Measurements from ENCODE around the gene CLPTM1L.
"Not testable (repeated sequence)": the region's sequence is repeated elsewhere in the genome, so short reads cannot be mapped to it uniquely, and the experiment has no call there.

Gene CLPTM1L

DNA sequence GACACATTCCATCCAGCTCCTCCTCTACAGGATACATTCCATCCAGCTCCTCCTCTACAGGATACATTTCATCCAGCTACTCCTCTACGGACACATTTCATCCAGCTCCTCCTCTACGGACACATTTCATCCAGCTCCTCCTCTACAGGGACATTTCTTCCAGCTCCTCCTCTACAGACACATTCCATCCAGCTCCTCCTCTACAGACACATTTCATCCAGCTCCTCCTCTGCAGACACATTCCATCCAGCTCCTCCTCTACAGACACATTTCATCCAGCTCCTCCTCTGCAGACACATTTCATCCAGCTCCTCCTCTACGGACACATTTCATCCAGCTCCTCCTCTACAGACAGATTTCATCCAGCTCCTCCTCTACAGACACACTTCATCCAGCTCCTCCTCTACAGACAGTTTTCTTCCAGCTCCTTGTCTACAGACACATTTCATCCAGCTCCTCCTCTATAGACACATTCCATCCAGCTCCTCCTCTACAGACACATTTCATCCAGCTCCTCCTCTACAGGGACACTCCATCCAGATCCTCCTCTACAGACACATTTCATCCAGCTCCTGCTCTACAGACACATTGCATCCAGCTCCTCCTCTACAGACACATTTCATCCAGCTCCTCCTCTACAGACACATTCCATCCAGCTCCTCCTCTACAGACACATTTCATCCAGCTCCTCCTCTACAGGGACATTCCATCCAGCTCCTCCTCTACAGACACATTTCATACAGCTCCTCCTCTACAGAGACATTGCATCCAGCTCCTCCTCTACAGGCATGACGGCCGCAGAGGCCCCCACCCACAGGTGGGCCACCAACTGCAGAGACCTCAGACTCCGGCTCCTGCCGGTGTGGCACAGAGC is 16.4 kb downstream of the CLPTM1L start:
- H3K27ac ChIP-seq (ENCODE audit: extremely low read depth, low read depth, low read length); H3K4me3 ChIP-seq (ENCODE audit: low read depth, low read length); H3K9me3 ChIP-seq (ENCODE audit: control insufficient read depth, insufficient read depth, low read depth, low read length); H3K4me1 ChIP-seq (ENCODE audit: control insufficient read depth, insufficient read depth, low read length): not testable (repeated sequence)
- CTCF ChIA-PET: interaction anchor here (0.6 to 0.9 kb wide), 6 partner anchors 52 to 738 kb away, joined by 3 to 4 read pairs (median 3); no protein-coding TSS in a partner anchor
- POLR2A ChIA-PET: interaction anchor here (0.9 to 3.6 kb wide), 7 partner anchors 9 to 416 kb away, joined by 3 to 37 read pairs (median 4); partner anchors contain the start of gene CLPTM1L
- H3K36me3 ChIP-seq (ENCODE audit: control insufficient read depth in 2 of 2, insufficient read depth in 1 of 2, low read length in 2 of 2): peaks cover 0 to 76% of the 10 kb centered on the region in 2 experiments; a peak in 2 of 3 replicates
- TF ChIP-seq ZNF394 (tag by site-specific recombination; IDR thresholded peaks at IDR 0.05; ENCODE audit: borderline replicate concordance): peak; percentile 62; the same call in 1 of the 2 replicates
- peak; percentile 68 for TF ChIP-seq SP3 (tag by site-specific recombination; IDR thresholded peaks at IDR 0.05)
- TF ChIP-seq SP7 (tag by site-specific recombination; IDR thresholded peaks at IDR 0.05): 0 out of 2 replicates have a peak, but pooled peaks have one; percentile 13
- peak; percentile 58; the same call in 1 of the 2 replicates for TF ChIP-seq WT1 (tag by site-specific recombination; IDR thresholded peaks at IDR 0.05)
- TF ChIP-seq ZNF600 (tag by site-specific recombination; IDR thresholded peaks at IDR 0.05): peak; percentile 78
- TF ChIP-seq, protein P1, sequence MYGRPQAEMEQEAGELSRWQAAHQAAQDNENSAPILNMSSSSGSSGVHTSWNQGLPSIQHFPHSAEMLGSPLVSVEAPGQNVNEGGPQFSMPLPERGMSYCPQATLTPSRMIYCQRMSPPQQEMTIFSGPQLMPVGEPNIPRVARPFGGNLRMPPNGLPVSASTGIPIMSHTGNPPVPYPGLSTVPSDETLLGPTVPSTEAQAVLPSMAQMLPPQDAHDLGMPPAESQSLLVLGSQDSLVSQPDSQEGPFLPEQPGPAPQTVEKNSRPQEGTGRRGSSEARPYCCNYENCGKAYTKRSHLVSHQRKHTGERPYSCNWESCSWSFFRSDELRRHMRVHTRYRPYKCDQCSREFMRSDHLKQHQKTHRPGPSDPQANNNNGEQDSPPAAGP (tag by site-specific recombination; IDR thresholded peaks at IDR 0.05): peak; percentile 47; the same call in 1 of the 2 replicates

- CTCF ChIA-PET: interaction anchor here (0.7 to 1.2 kb wide), 2 partner anchors 58 to 153 kb away, joined by 3 read pairs; no protein-coding TSS in a partner anchor
- not testable (repeated sequence) for H3K4me1 ChIP-seq (ENCODE audit: control insufficient read depth, insufficient read depth, low read length); H3K4me3 ChIP-seq (ENCODE audit: low read depth, low read length); H3K27ac ChIP-seq (ENCODE audit: extremely low read depth, low read depth, low read length); H3K9me3 ChIP-seq (ENCODE audit: control insufficient read depth, insufficient read depth, low read depth, low read length)
- H3K36me3 ChIP-seq (ENCODE audit: control insufficient read depth in 2 of 2, insufficient read depth in 1 of 2, low read length in 2 of 2): peaks cover 0 to 77% of the 10 kb centered on the region in 2 experiments; a peak in 2 of 3 replicates
- POLR2A ChIA-PET: interaction anchor here (0.6 to 3.6 kb wide), 11 partner anchors 10 to 208 kb away, joined by 3 to 37 read pairs (median 4); partner anchors contain the start of gene CLPTM1L
- TF ChIP-seq SP7 (tag by site-specific recombination; IDR thresholded peaks at IDR 0.05): peak; percentile 30; the same call in 1 of the 2 replicates
- TF ChIP-seq SP3 (tag by site-specific recombination; IDR thresholded peaks at IDR 0.05): peak; percentile 58
- TF ChIP-seq, protein P2, sequence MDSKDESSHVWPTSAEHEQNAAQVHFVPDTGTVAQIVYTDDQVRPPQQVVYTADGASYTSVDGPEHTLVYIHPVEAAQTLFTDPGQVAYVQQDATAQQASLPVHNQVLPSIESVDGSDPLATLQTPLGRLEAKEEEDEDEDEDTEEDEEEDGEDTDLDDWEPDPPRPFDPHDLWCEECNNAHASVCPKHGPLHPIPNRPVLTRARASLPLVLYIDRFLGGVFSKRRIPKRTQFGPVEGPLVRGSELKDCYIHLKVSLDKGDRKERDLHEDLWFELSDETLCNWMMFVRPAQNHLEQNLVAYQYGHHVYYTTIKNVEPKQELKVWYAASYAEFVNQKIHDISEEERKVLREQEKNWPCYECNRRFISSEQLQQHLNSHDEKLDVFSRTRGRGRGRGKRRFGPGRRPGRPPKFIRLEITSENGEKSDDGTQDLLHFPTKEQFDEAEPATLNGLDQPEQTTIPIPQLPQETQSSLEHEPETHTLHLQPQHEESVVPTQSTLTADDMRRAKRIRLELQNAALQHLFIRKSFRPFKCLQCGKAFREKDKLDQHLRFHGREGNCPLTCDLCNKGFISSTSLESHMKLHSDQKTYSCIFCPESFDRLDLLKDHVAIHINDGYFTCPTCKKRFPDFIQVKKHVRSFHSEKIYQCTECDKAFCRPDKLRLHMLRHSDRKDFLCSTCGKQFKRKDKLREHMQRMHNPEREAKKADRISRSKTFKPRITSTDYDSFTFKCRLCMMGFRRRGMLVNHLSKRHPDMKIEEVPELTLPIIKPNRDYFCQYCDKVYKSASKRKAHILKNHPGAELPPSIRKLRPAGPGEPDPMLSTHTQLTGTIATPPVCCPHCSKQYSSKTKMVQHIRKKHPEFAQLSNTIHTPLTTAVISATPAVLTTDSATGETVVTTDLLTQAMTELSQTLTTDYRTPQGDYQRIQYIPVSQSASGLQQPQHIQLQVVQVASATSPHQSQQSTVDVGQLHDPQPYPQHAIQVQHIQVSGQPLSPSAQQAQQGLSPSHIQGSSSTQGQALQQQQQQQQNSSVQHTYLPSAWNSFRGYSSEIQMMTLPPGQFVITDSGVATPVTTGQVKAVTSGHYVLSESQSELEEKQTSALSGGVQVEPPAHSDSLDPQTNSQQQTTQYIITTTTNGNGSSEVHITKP (tag by site-specific recombination; IDR thresholded peaks at IDR 0.05): peak; percentile 99
- TF ChIP-seq, protein P1 (tag by site-specific recombination; IDR thresholded peaks at IDR 0.05): peak; percentile 91
- TF ChIP-seq WT1 (tag by site-specific recombination; IDR thresholded peaks at IDR 0.05): peak; percentile 94
- TF ChIP-seq ZNF394 (tag by site-specific recombination; IDR thresholded peaks at IDR 0.05; ENCODE audit: borderline replicate concordance): peak; percentile 23; the same call in 1 of the 2 replicates
- TF ChIP-seq ZNF600 (tag by site-specific recombination; IDR thresholded peaks at IDR 0.05): peak; percentile 43; the same call in 1 of the 2 replicates
Observed at GRCh38 chr5:1326901-1327756, 17.8 kb downstream of the CLPTM1L start.

GRCh38 chr5:1326532-1326875 is 18.4 kb downstream of the CLPTM1L start:
- H3K4me1 ChIP-seq (ENCODE audit: control insufficient read depth, insufficient read depth, low read length); H3K27ac ChIP-seq (ENCODE audit: extremely low read depth, low read depth, low read length); H3K9me3 ChIP-seq (ENCODE audit: control insufficient read depth, insufficient read depth, low read depth, low read length); H3K4me3 ChIP-seq (ENCODE audit: low read depth, low read length): not testable (repeated sequence)
- POLR2A ChIA-PET: interaction anchor here (0.8 to 3.6 kb wide), 5 partner anchors 9 to 124 kb away, joined by 3 to 37 read pairs (median 5); partner anchors contain the start of gene CLPTM1L
- H3K36me3 ChIP-seq (ENCODE audit: control insufficient read depth in 2 of 2, insufficient read depth in 1 of 2, low read length in 2 of 2): peaks cover 0 to 77% of the 10 kb centered on the region in 2 experiments; a peak in 2 of 3 replicates
- CTCF ChIA-PET: interaction anchor here (0.6 to 0.8 kb wide), 2 partner anchors 11 to 668 kb away, joined by 3 to 5 read pairs; no protein-coding TSS in a partner anchor
- TF ChIP-seq WT1 (tag by site-specific recombination; IDR thresholded peaks at IDR 0.05) (peak; percentile 50), SP3 (tag by site-specific recombination; IDR thresholded peaks at IDR 0.05) (0 out of 2 replicates have a peak, but pooled peaks have one; percentile 11)
- TF ChIP-seq, protein P2 (tag by site-specific recombination; IDR thresholded peaks at IDR 0.05): peak; percentile 35

Data from HEK293 (cell line).